ENCODE data around the gene SRP68.

SRP68 gene

DNA sequence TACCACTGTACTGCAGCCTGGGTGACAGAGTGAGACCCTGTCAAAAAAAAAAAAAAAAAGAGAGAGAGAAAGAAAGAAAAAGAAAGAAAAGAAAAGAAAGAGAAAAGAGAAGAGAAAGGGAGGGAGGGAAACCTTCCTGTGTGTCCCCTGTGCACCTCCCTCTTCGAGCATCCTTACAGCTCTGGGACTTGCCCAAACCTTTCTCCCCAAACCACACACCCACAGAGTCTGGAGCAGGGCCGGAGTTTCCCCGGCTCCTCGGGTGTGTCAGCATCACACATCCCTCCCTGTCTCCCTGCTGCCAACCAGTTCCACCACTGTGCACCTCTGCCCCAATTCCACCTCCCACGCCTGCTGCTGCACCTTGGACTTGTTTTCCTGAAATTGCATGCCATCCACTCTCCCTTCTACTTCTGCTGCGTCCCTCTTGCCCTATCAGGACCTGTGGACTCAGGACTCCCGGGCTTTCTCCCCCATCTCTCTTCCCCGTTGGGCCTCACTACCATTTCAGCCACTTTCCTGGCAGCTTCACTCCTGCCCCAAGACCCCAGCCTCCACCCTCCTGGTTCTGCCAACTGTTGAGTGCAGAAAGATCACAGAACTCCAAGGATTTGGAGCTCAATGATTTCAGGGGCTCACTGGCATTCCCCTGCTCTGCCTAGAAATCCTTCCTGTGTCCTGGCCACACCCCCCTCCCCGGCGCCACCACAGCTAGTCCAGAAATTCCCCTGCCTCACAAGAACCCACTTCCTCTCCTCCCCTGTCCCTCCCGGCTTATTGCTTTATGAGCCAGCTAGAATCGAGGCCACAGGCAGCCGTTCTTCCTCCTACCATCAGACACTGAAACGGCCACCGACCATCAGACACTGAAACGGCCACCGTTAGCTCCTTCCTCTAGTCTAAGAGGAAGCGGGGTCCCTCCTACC, 75.4 kb downstream of the SRP68 start:
- no peak for DNase-seq

DNA sequence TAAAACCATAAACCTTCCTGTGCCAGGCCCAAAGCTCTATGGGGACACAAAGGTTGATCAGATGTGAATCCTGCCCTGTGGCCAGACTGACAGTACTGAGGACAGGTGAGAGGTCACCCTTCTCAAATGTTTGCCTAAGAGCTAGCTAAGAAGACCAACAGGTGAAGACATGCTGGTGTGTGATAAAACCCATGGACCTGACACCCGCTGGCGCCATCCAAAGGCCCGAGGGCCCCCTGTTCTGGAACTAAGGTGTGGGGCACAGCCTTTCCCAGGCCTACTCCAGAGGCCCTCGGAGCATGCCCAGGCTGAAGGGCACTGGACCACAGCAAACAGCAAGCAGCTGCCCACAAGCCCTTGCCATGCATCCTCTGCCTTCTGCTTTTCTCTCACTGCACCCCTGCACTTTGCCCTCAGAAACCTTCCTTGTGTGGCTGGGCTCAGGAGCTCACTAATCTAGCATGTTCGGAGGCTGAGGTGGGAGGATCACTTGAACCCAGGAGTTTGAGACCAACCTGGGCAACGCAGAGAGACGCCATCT, 76.9 kb downstream of the SRP68 start:
- no peak for DNase-seq

DNA sequence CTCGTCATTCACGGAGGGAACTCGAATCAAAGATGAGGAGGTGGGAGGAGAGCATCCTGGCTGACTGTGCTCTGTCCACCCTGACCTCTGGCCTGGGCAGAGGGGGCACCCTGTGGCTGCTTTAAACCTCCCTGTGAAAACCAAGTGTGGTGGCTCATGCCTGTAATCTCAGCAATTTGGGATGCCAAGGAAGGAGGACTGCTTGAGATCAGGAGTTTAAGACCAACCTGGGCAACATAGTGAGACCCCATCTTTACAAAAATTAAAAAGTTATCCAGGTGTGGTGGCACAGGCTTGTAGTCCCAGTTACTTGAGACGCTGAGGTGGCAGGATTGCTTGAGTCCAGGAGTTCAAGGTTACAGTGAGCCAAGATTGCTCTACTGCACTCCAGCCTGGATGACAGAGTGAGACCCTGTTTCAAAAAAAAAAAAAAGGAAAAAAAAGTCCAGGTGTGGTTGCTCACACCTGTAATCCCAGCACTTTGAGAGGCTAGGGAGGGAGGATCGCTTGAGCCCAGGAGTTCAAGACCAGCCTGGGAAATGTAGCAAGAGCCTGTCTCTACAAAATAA, 77.4 kb downstream of the SRP68 start:
- DNase-seq: no peak

- DNase-seq: no peak
Measured at GRCh38 chr17:75991396-75991795, 80.9 kb downstream of the SRP68 start.
